K562 (cell line): Measurements from ENCODE around the gene TPI1. TPM values are rescaled to one million over a fixed set of nuclear protein-coding genes. Genes with fewer than 3 reads are reported as not detected.

Experiments
- ATAC-seq: fragments of 200-7000 bp; cut with Tn5 transposase; 3 replicates; pipeline ENCODE4 v1.9.1; 2020; ENCODE audit warnings: moderate library complexity
- BruUV-seq: library from RNA; stranded (reverse); fragments of 400-500 nt; replicated peaks from 2 replicates; lab custom pipeline; 2021; lab: Mats Ljungman, UMichigan
- CTCF ChIA-PET: fragments of 300-600 bp; formaldehyde crosslinking; extraction: SDS; loops from one replicate; lab custom pipeline; 2021; ENCODE audit warnings: low intra/inter-chr PET ratio; lab: Yijun Ruan, JAX
- POLR2A ChIA-PET: fragments of 300-600, 350-650 bp; sonication (Branson Sonifier 250); formaldehyde crosslinking; extraction: SDS; loops from one replicate; lab custom pipeline; 2021; ENCODE audit warnings: antibody characterized with exemption, inconsistent platforms; lab: Yijun Ruan, JAX
- DNase-seq, 4 experiments: peaks; one replicate each; pipeline versions ENCODE4 v3.0.0 to v3.0.0-alpha.2; 2011 to 2018; ENCODE audit warnings: low spot score in 3 of 4, mixed read lengths in 3 of 4; ENCODE audit errors: extremely low read depth in 1 of 4
- FAIRE-seq: peaks from 2 replicates; lab custom pipeline; 2011; peaks lifted over from hg19 to GRCh38; lab: Jason Lieb, UNC
- H2AFZ ChIP-seq: 2 replicates; pipeline ENCODE4 v1.6.0; 2011; ENCODE audit warnings: low read depth, low read length, control low read depth, inconsistent platforms
- H3K27ac ChIP-seq: fragments of 200-600 bp; 3 replicates; pipeline ENCODE4 v1.8.0; 2011; ENCODE audit warnings: low read depth, mild to moderate bottlenecking, control low read depth, inconsistent platforms, low read length, moderate library complexity, mixed read lengths; ENCODE audit errors: extremely low read depth
- H3K27me3 ChIP-seq, 2 experiments: fragments of 300-600 bp in 1 of 2; 2 replicates in 1 of 2; 3 replicates in 1 of 2; pipeline versions ENCODE4 v1.6.0 to v1.8.0; 2011; ENCODE audit warnings: inconsistent platforms in 2 of 2, low read length in 2 of 2, mild to moderate bottlenecking in 1 of 2, mixed read lengths in 1 of 2, moderate library complexity in 1 of 2; ENCODE audit not compliant: control insufficient read depth in 2 of 2, insufficient read depth in 2 of 2
- H3K36me3 ChIP-seq: fragments of 300-600 bp; 3 replicates; pipeline ENCODE4 v1.8.0; 2011; ENCODE audit warnings: mild to moderate bottlenecking, low read length, inconsistent platforms; ENCODE audit not compliant: control insufficient read depth, insufficient read depth
- H3K4me1 ChIP-seq, 2 experiments: fragments of 200-600 bp in 1 of 2; replicated peaks in 1 of 2; 2 replicates in 1 of 2; 3 replicates in 1 of 2; pipeline versions ENCODE4 v1.5.1 to v1.8.0; 2011; ENCODE audit warnings: inconsistent platforms in 2 of 2, low read length in 2 of 2, mild to moderate bottlenecking in 1 of 2, mixed read lengths in 1 of 2, moderate library complexity in 1 of 2; ENCODE audit not compliant: control insufficient read depth in 2 of 2, insufficient read depth in 2 of 2
- H3K4me2 ChIP-seq: 2 replicates; pipeline ENCODE4 v1.6.1; 2011; ENCODE audit warnings: low read length, control low read depth, inconsistent platforms, mixed read lengths; ENCODE audit not compliant: insufficient read depth
- H3K4me3 ChIP-seq: fragments of 200-600 bp; sonication (generic), shearing (Covaris generic); 2 replicates; pipeline ENCODE4 v1.5.1; 2016; ENCODE audit warnings: control low read depth, inconsistent platforms
- H3K79me2 ChIP-seq: fragments of 200-600 bp; 3 replicates; pipeline ENCODE4 v1.8.0; 2011; ENCODE audit warnings: low read length, inconsistent platforms; ENCODE audit not compliant: control insufficient read depth, insufficient read depth
- H3K9ac ChIP-seq, 2 experiments: 2 replicates each; pipeline versions ENCODE4 v1.6.0 to v1.6.1; 2011; ENCODE audit warnings: low read depth in 2 of 2, low read length in 2 of 2, control low read depth in 1 of 2, inconsistent platforms in 1 of 2, mild to moderate bottlenecking in 1 of 2, mixed read lengths in 1 of 2; ENCODE audit not compliant: insufficient read depth in 1 of 2
- H3K9me1 ChIP-seq: one replicate; pipeline ENCODE4 v1.6.0; 2011; ENCODE audit warnings: inconsistent platforms, mild to moderate bottlenecking, low read length, moderate library complexity; ENCODE audit not compliant: control insufficient read depth, insufficient read depth
- H3K9me3 ChIP-seq: replicated peaks from 2 replicates; pipeline ENCODE4 v1.5.1; 2011; ENCODE audit warnings: low read depth, low read length, inconsistent platforms; ENCODE audit not compliant: control insufficient read depth, insufficient read depth
- H4K20me1 ChIP-seq: replicated peaks from 2 replicates; pipeline ENCODE4 v1.6.1; 2011; ENCODE audit warnings: low read length, inconsistent platforms, mixed read lengths; ENCODE audit not compliant: control insufficient read depth, insufficient read depth
- FOXJ2 ChIP-seq: fragments of 200-800 bp; sonication (Bioruptor generic); IDR thresholded peaks from 2 replicates; pipeline ENCODE4 v1.6.1; 2016; ENCODE audit warnings: missing genetic modification characterization, missing compliant biosample characterization
- FOXK2 ChIP-seq, 2 experiments: fragments of 450-650 bp; IDR thresholded peaks in 1 of 2; conservative IDR thresholded peaks in 1 of 2; 2 replicates each; pipeline ENCODE4 v1.6.1; 2016; ENCODE audit warnings: low read depth in 2 of 2, mild to moderate bottlenecking in 1 of 2
- HDGF ChIP-seq: fragments of 450-650 bp; IDR thresholded peaks from 2 replicates; pipeline ENCODE4 v1.6.1; 2016
- RUNX1 ChIP-seq: sonication (generic); IDR thresholded peaks from 2 replicates; pipeline ENCODE4 v1.6.1; 2016; ENCODE audit warnings: antibody characterized with exemption, low read depth
- SMAD3 ChIP-seq: fragments of 450-650 bp; formaldehyde crosslinking; conservative IDR thresholded peaks from 2 replicates; pipeline ENCODE4 v1.4.0; 2020; ENCODE audit warnings: mild to moderate bottlenecking
- TEAD4 ChIP-seq, 2 experiments: sonication (generic) in 1 of 2; formaldehyde crosslinking in 1 of 2; IDR thresholded peaks; 2 replicates each; pipeline versions ENCODE4 v1.6.1 to v1.8.0; 2012 to 2022; ENCODE audit warnings: borderline replicate concordance in 1 of 2, inconsistent platforms in 1 of 2, low read length in 1 of 2, mild to moderate bottlenecking in 1 of 2, missing genetic modification reagents in 1 of 2
- WGBS: fragments of 100-300 bp; shearing (Covaris generic); methylation state at CpG from one replicate; pipeline ENCODE4 v1.1.6; 2016; ENCODE audit warnings: low coverage, mixed read lengths; ENCODE audit not compliant: insufficient coverage; ENCODE audit errors: missing lambda C conversion rate; 5-methylcytosine and 5-hydroxymethylcytosine counted together
- in situ Hi-C: fragments of 300-500 bp; cut with MboI; formaldehyde crosslinking; loops from 4 replicates; pipeline ENCODE4 v1.15.0; 2018; ENCODE audit warnings: inconsistent platforms, mixed read lengths
- intact Hi-C: fragments of 100-400 bp; cut with micrococcal nuclease; formaldehyde crosslinking; loops from 2 replicates; pipeline ENCODE4 v1.14.2; 2022
- polyA plus RNA-seq, 8 experiments: library from polyadenylated mRNA; depleted of rRNA in 4 of 8; stranded (reverse) in 5 of 8; unstranded in 3 of 8; fragments of >200 nt; fragmentation: Nextera tagmentation in 2 of 8; fragmentation: Illumina TruSeq in 1 of 8; extraction: Ambion mirVana in 2 of 8; extraction: Trizol in 1 of 8; gene quantifications; 2 replicates each; pipeline versions ENCODE4 v1.2.1 to v1.2.3, GENCODE V29; 2011 to 2014; ENCODE audit warnings: inconsistent platforms in 1 of 8, missing spikeins in 1 of 8
- total RNA-seq, 7 experiments: library from RNA; depleted of rRNA in 6 of 7; stranded (reverse); fragments of >200 nt in 6 of 7; fragmentation: Illumina TruSeq in 2 of 7; extraction: Trizol in 2 of 7; gene quantifications; 2 replicates each; pipeline versions ENCODE4 v1.2.1 to v1.2.3, GENCODE V29; 2011 to 2021; ENCODE audit warnings: low replicate concordance in 1 of 7
- TF ChIP-seq, protein P1 (sequence below): sonication (generic); formaldehyde crosslinking; IDR thresholded peaks from 2 replicates; pipeline ENCODE4 v1.5.0; 2020; ENCODE audit warnings: missing genetic modification reagents
- TF ChIP-seq, protein P2 (sequence below): fragments of 250-450 bp; sonication (Bioruptor Pico); IDR thresholded peaks from 2 replicates; pipeline ENCODE4 v1.4.0; 2020; ENCODE audit warnings: mild to moderate bottlenecking, moderate library complexity, borderline replicate concordance

Gene TPI1
- total and polyA plus RNA-seq, 9 of the 15 experiments (the other 6 are each of a cell fraction or from before 2014, with no cell fraction given): 662 to 4,971 (median 892) TPM

DNA sequence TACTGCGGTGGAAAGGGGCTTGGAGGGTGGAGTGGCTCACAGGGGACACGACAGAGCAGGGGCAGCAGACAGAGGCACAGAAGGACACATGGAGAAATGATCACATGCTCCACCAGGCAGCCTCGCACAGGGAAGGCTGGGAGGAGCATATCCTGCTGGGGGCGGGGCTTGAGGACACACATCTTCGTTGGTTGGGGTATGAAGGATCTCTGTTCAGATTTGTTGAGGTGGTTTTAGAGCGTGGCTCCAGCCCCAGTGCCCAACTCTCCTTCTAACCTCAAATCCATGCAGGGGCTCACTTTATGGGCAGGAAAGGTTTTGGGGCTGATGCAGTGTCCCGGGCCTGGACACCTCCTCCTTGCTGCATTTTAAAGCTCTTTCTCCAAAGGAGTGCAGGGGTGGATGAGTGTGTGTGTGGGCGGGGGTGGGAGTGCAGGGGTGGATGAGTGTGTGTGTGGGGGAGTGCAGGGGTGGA is 39.9 kb upstream of the TPI1 start:
- no TSS peak for BruUV-seq
- H3K9me3 ChIP-seq: no peaks in the 10 kb centered on the region
- no peaks in the 10 kb centered on the region for H3K9me1 ChIP-seq
- peak overlapping the region; percentile 82 for H2AFZ ChIP-seq
- H3K4me1 ChIP-seq: peaks cover 11 to 51% of the 10 kb centered on the region in 2 experiments; a peak in 4 of 5 replicates
- peak overlapping the region; percentile 67 for H3K4me2 ChIP-seq
- H3K27ac ChIP-seq: peak overlapping the region; percentile 48; the same call in 1 of the 3 replicates
- peaks cover 0 to 4% of the 10 kb centered on the region in 2 experiments; a peak in 2 of 5 replicates for H3K27me3 ChIP-seq
- H3K79me2 ChIP-seq: peaks cover 24% of the 10 kb centered on the region
- WGBS: 11% methylated on average over 7 of the region's 8 CpGs
- intact Hi-C loops (loop anchor here (2.0 to 10.0 kb wide), 4 partner anchors 50 to 273 kb away; partner anchors contain the start of genes IFFO1 and ZNF384), in situ Hi-C loops (no loop called here)
- FAIRE-seq: peak; percentile 87
- no peaks in the 10 kb centered on the region for H4K20me1 ChIP-seq
- peak overlapping the region; percentile 26 to 83; a peak in 2 of 4 replicates for H3K9ac ChIP-seq
- peak; percentile 53 to 86 (median 68) for DNase-seq
- ATAC-seq: peak; percentile 64
- peaks cover 25% of the 10 kb centered on the region; the same call in 1 of the 3 replicates for H3K36me3 ChIP-seq
- no peak overlapping the region for H3K4me3 ChIP-seq
- POLR2A ChIA-PET: interaction anchor here (1.1 to 1.2 kb wide), 2 partner anchors 13 to 46 kb away, joined by 3 to 4 read pairs; partner anchors contain the start of gene SPSB2
- CTCF ChIA-PET: no interaction called here
- TF ChIP-seq FOXK2 (conservative IDR thresholded peaks at IDR 0.05 in 1 of 2, IDR thresholded peaks at IDR 0.05 in 1 of 2; ENCODE audit: low read depth in 2 of 2) (peak in 1 of 2 experiments; percentile 43; a peak in 2 of 4 replicates), TEAD4 (IDR thresholded peaks at IDR 0.05; ENCODE audit: low read length) (peak; percentile 44; the same call in 1 of the 2 replicates), TEAD4 (CRISPR knock-in tag; IDR thresholded peaks at IDR 0.05; ENCODE audit: borderline replicate concordance) (no peak), FOXJ2 (no peak), RUNX1 (no peak), SMAD3 (CRISPR knock-in tag) (no peak), HDGF (0 out of 2 replicates have a peak, but pooled peaks have one; percentile 50)
- TF ChIP-seq, protein P1, sequence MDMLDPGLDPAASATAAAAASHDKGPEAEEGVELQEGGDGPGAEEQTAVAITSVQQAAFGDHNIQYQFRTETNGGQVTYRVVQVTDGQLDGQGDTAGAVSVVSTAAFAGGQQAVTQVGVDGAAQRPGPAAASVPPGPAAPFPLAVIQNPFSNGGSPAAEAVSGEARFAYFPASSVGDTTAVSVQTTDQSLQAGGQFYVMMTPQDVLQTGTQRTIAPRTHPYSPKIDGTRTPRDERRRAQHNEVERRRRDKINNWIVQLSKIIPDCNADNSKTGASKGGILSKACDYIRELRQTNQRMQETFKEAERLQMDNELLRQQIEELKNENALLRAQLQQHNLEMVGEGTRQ (CRISPR knock-in tag): peak; percentile 62; the same call in 1 of the 2 replicates
- TF ChIP-seq, protein P2, sequence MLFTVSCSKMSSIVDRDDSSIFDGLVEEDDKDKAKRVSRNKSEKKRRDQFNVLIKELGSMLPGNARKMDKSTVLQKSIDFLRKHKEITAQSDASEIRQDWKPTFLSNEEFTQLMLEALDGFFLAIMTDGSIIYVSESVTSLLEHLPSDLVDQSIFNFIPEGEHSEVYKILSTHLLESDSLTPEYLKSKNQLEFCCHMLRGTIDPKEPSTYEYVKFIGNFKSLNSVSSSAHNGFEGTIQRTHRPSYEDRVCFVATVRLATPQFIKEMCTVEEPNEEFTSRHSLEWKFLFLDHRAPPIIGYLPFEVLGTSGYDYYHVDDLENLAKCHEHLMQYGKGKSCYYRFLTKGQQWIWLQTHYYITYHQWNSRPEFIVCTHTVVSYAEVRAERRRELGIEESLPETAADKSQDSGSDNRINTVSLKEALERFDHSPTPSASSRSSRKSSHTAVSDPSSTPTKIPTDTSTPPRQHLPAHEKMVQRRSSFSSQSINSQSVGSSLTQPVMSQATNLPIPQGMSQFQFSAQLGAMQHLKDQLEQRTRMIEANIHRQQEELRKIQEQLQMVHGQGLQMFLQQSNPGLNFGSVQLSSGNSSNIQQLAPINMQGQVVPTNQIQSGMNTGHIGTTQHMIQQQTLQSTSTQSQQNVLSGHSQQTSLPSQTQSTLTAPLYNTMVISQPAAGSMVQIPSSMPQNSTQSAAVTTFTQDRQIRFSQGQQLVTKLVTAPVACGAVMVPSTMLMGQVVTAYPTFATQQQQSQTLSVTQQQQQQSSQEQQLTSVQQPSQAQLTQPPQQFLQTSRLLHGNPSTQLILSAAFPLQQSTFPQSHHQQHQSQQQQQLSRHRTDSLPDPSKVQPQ (CRISPR knock-in tag): no peak
